ENCODE measurements around the gene RAB40C. TPM values are rescaled to one million over a fixed set of nuclear protein-coding genes. Genes with fewer than 3 reads are reported as not detected.

The RAB40C gene, protein sequence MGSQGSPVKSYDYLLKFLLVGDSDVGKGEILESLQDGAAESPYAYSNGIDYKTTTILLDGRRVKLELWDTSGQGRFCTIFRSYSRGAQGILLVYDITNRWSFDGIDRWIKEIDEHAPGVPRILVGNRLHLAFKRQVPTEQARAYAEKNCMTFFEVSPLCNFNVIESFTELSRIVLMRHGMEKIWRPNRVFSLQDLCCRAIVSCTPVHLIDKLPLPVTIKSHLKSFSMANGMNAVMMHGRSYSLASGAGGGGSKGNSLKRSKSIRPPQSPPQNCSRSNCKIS
- total RNA-seq (2022; extraction: Qiagen RNA extraction; ENCODE audit: low read depth) = 10.7 to 19.4 TPM (median 17.7 TPM) in 5 replicates

GRCh38 chr16:589658-590187 is at the start of gene RAB40C:
RAB40C (plus strand) TSS chr16:590066; CDS start chr16:590292, 226 bp downstream.

DNA sequence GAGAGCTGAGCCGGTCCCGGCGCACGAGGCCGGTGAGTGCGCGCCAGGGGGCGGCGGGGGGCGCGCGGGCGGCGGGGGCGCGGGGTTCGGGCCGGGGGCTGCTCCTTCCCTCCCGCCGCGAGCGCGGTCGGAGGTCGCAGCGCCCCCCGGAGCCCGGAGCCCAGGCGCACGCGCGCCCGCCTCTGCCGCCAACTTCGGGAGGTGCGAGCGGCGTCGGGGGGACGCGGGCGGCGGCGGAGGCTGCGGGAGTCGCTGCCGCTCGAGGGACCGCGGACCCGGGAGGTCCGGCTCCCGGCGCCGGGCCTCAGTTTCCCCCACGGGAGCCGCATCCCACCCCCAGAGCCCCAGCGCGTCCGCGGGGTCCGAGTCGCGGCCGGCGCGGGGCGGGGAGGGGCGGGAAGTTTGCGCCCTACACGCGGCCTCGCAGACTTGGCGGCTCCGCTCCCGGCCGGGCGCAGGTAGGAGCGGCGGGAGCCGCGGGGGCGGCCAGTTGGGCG is 29.6 kb upstream of the RAB40C start, which contains the start of gene PRR35:
Gene PRR35 (plus strand): TSS at position 191 of the 497 bp plus-strand sequence. CDS start 2,901 bp downstream, outside the sequence.

GRCh38 chr16:566475-567372 is 23.1 kb upstream of the RAB40C start, which contains the start of gene NHLRC4:
NHLRC4 (plus strand) TSS chr16:567005; CDS start chr16:568048, 1,043 bp downstream.

GRCh38 chr16:569445-570254 is 20.2 kb upstream of the RAB40C start, which contains the start of gene PIGQ:
PIGQ (plus strand) TSS chr16:569968; CDS start chr16:574075, 4,107 bp downstream.

DNA sequence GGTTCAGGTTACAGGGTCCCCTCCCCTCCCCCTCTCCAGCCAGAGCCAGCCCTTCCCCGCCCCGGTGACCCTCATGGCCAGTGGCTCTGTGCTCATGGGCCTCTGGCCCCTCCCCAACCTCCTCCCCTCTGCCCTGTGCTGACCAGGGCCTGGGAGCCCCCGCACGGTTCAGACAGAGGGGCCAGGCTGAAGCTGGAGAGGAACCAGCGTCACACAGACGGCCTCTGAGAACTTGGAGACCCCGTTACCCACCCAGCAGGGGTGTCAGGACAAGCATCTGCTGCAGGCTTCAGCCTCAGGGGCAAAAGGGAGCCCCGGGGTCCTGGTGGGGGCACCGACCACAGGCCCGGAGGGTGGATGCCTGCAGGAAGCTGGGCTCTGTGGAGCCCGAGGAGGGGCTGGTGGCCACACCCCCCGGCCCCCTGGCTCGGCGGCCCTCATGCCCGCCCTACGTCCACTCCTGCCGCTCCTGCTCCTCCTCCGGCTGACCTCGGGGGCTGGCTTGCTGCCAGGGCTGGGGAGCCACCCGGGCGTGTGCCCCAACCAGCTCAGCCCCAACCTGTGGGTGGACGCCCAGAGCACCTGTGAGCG is 41.0 kb downstream of the RAB40C start, which contains the start of gene WFIKKN1:
Gene WFIKKN1 (plus strand): TSS at position 171 of the 591 bp plus-strand sequence. CDS start 269 bp downstream, at position 440.

GRCh38 chr16:636206-637080 is 46.6 kb downstream of the RAB40C start, which contains the start of gene METTL26:
METTL26 (minus strand) TSS chr16:636305; CDS start chr16:636290, 15 bp downstream.

GRCh38 chr16:641326-642188 is 51.7 kb downstream of the RAB40C start, which contains the start of gene MCRIP2:
MCRIP2 (plus strand) TSS chr16:641828; CDS start chr16:641992, 164 bp downstream.

DNA sequence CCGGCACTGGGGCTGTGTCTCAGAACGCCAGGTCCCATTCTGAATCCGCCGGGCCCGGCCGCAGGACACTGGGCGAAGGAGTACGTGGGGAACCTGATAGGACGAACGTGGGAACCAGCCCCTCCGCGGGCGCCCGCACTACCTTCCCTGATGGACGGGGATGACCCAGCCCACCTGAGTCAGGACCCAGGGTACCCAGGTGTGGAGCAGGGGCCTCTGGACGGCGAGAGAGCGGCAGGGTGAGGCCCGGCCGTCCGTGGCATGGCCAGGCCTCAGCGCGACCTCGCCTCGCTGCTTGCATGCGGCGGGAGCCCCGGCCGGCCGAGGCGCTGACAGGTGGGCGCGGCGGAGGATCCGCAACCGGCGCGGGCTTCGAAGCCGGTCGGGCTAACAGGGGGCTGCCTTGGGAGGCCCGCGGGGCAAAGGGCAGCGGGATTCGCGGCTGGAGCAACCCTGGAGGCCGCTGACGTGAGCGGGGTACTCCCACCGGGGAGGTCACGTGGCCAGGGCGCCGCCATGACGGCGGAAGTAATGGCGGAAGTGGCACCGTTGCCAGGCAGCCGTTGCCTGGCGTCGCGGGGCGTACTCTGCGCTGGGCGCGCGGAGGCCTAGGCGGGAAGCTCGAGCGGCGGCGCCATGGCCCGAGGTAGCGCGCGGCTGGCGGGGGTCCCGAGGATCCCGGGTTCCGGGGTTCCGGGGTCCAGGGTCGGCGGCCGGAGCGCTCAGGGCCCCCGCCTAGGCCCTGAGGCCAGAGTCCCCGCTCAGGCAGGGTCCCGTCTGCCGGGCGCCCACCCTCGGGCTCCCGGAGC is 59.1 kb downstream of the RAB40C start, which contains the start of gene WDR90:
Gene WDR90 (plus strand): TSS at position 585 of the 809 bp plus-strand sequence. CDS start 52 bp downstream, at position 637.

DNA sequence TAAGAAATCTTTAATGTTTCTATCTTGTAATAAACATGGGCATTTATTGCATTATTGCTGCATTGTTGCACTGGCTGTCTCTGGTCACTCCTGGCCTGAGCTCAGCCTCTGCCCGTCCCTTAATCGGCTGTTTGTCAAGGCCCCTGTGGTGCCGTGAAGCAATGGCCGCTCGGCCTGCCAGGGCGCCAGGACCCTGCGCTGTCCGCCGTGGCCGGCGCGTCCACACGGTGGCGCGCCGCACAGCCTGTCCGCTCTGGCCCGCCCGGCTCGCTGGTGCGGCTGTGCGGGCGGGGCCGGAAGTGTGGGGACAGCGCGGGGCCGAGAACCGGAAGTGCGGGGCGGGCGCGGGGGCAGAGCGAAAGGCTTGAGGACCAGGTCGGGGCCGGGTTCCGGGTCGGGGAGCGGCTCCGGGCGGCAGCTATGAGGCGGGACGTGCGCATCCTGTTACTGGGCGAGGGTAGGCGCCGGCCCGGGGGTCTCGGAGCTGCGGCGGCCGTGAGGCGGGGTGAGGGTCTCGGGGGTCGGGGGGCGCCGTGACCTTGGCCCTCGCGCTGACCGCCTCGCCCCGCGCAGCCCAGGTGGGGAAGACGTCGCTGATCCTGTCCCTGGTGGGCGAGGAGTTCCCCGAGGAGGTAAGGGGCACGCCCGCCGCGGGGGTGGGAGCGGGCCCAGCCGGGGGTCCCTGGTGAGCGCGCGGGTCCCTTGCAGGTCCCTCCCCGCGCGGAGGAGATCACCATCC is 78.1 kb downstream of the RAB40C start, which contains the start of gene RHOT2:
Gene RHOT2 (plus strand): TSS at position 353 of the 739 bp plus-strand sequence. CDS start 68 bp downstream, at position 421.

DNA sequence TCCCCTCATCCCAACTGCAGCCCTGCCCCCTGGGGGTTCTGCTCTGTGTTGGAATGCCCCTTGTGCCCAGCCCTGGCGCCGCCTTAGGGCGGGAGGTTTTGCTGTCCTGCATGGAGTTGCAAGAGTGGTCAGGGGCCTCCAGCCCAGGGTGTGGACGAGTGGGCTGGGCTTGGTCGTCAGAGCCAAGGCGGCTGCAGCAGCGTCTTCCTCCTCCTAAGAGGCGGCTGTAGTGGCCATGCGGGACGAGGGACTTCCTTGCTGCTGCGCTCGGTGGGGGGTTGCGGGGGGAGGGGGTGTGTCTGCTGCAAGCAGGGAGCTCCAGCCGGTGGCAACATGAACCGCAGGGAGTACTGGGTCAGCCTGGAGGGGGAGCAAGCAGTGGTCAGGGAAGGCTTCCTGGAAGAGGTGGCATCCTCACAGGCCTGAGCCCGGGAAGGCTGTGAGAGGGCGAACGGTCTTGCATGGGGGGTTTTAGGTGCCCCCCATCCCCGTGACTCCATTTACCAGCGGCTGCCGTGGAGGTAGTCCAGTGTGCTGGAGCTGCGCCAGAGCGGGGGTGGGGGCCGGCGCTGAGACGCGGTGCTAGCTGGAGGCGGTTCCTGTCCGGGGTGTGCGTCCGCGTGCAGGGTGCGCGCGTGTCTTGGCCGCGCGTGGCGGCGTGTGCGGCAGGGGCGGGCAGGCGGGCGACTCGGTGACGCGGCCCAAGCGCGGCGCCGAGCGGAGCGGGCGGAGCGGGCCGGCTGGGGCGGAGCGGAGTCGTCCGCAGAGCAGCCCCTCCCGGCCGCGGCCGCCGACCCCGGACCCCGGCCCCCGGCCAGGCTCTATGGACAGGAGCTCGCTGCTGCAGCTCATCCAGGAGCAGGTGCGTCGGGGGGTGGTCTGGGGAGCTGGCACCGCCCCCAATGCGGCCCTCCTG is 85.4 kb downstream of the RAB40C start, which contains the start of gene RHBDL1:
Gene RHBDL1 (plus strand): TSS at position 704 of the 916 bp plus-strand sequence. CDS start 120 bp downstream, at position 824.

Other genes starting within 250 kb of the RAB40C start
- gene AXIN1, start 237.3 kb upstream of the RAB40C start, total RNA-seq (2022; extraction: Qiagen RNA extraction; ENCODE audit: low read depth) = 30.0 to 37.7 TPM (median 35.5 TPM) in 5 replicates
- 119 to 135 TPM (median 129 TPM) in 5 replicates for gene MRPL28, start 219.5 kb upstream of the RAB40C start, total RNA-seq (2022; extraction: Qiagen RNA extraction; ENCODE audit: low read depth)
- gene PGAP6, start 208.1 kb upstream of the RAB40C start, total RNA-seq (2022; extraction: Qiagen RNA extraction; ENCODE audit: low read depth) = 27.5 to 40.7 TPM (median 35.0 TPM) in 5 replicates
- 286 to 471 TPM (median 425 TPM) in 5 replicates for gene NME4, start 192.9 kb upstream of the RAB40C start, total RNA-seq (2022; extraction: Qiagen RNA extraction; ENCODE audit: low read depth)
- gene DECR2, start 188.2 kb upstream of the RAB40C start, total RNA-seq (2022; extraction: Qiagen RNA extraction; ENCODE audit: low read depth) = 18.8 to 30.2 TPM (median 25.3 TPM) in 5 replicates
- 16.4 to 22.4 TPM (median 18.8 TPM) in 5 replicates for gene RAB11FIP3, start 164.4 kb upstream of the RAB40C start, total RNA-seq (2022; extraction: Qiagen RNA extraction; ENCODE audit: low read depth)
- gene CAPN15, start 62.4 kb upstream of the RAB40C start, total RNA-seq (2022; extraction: Qiagen RNA extraction; ENCODE audit: low read depth) = 41.1 to 84.0 TPM (median 73.2 TPM) in 5 replicates
- 0.06 to 0.18 TPM (median 0.13 TPM) in 5 replicates for gene PRR35, start 29.7 kb upstream of the RAB40C start, total RNA-seq (2022; extraction: Qiagen RNA extraction; ENCODE audit: low read depth)
- gene NHLRC4, start 23.1 kb upstream of the RAB40C start, total RNA-seq (2022; extraction: Qiagen RNA extraction; ENCODE audit: low read depth) = 0.11 to 0.39 TPM (median 0.21 TPM) in 5 replicates
- 25.3 to 44.0 TPM (median 34.0 TPM) in 5 replicates for gene PIGQ, start 20.1 kb upstream of the RAB40C start, total RNA-seq (2022; extraction: Qiagen RNA extraction; ENCODE audit: low read depth)
- gene WFIKKN1, start 40.9 kb downstream of the RAB40C start, total RNA-seq (2022; extraction: Qiagen RNA extraction; ENCODE audit: low read depth) = 0.10 to 0.23 TPM (median 0.13 TPM) in 5 replicates
- gene METTL26, start 46.2 kb downstream of the RAB40C start, total RNA-seq (2022; extraction: Qiagen RNA extraction; ENCODE audit: low read depth) = 85.3 to 150 TPM (median 144 TPM) in 5 replicates
- gene MCRIP2, start 51.8 kb downstream of the RAB40C start, total RNA-seq (2022; extraction: Qiagen RNA extraction; ENCODE audit: low read depth) = 21.2 to 49.7 TPM (median 47.2 TPM) in 5 replicates
- 16.6 to 34.6 TPM (median 27.1 TPM) in 5 replicates for gene WDR90, start 59.3 kb downstream of the RAB40C start, total RNA-seq (2022; extraction: Qiagen RNA extraction; ENCODE audit: low read depth)
- 59.7 to 96.5 TPM (median 84.1 TPM) in 5 replicates for gene RHOT2, start 78.1 kb downstream of the RAB40C start, total RNA-seq (2022; extraction: Qiagen RNA extraction; ENCODE audit: low read depth)
- 0.67 to 1.7 TPM (median 1.4 TPM) in 5 replicates for gene RHBDL1, start 85.6 kb downstream of the RAB40C start, total RNA-seq (2022; extraction: Qiagen RNA extraction; ENCODE audit: low read depth)
- gene STUB1, start 90.3 kb downstream of the RAB40C start, total RNA-seq (2022; extraction: Qiagen RNA extraction; ENCODE audit: low read depth) = 83.4 to 138 TPM (median 123 TPM) in 5 replicates
- gene JMJD8, start 94.3 kb downstream of the RAB40C start, total RNA-seq (2022; extraction: Qiagen RNA extraction; ENCODE audit: low read depth) = 63.7 to 86.1 TPM (median 79.3 TPM) in 5 replicates
- 3.9 to 6.4 TPM (median 5.5 TPM) in 5 replicates for gene WDR24, start 100.3 kb downstream of the RAB40C start, total RNA-seq (2022; extraction: Qiagen RNA extraction; ENCODE audit: low read depth)
- 1.7 to 3.4 TPM (median 2.9 TPM) in 5 replicates for gene FBXL16, start 115.7 kb downstream of the RAB40C start, total RNA-seq (2022; extraction: Qiagen RNA extraction; ENCODE audit: low read depth)
- gene METRN, start 125.1 kb downstream of the RAB40C start, total RNA-seq (2022; extraction: Qiagen RNA extraction; ENCODE audit: low read depth) = 63.5 to 222 TPM (median 177 TPM) in 5 replicates
- gene ANTKMT, start 131.1 kb downstream of the RAB40C start, total RNA-seq (2022; extraction: Qiagen RNA extraction; ENCODE audit: low read depth) = 33.9 to 70.7 TPM (median 53.2 TPM) in 5 replicates
- 3.1 to 6.6 TPM (median 5.5 TPM) in 5 replicates for gene CCDC78, start 136.4 kb downstream of the RAB40C start, total RNA-seq (2022; extraction: Qiagen RNA extraction; ENCODE audit: low read depth)
- gene HAGHL, start 137.0 kb downstream of the RAB40C start, total RNA-seq (2022; extraction: Qiagen RNA extraction; ENCODE audit: low read depth) = 12.8 to 21.7 TPM (median 16.8 TPM) in 5 replicates
- gene CIAO3, start 150.9 kb downstream of the RAB40C start, total RNA-seq (2022; extraction: Qiagen RNA extraction; ENCODE audit: low read depth) = 15.1 to 23.9 TPM (median 21.0 TPM) in 5 replicates
- 1.7 to 3.1 TPM (median 2.4 TPM) in 5 replicates for gene MSLN, start 170.7 kb downstream of the RAB40C start, total RNA-seq (2022; extraction: Qiagen RNA extraction; ENCODE audit: low read depth)
- gene RPUSD1, start 198.3 kb downstream of the RAB40C start, total RNA-seq (2022; extraction: Qiagen RNA extraction; ENCODE audit: low read depth) = 33.4 to 55.9 TPM (median 54.0 TPM) in 5 replicates
- 13.7 to 28.0 TPM (median 26.4 TPM) in 5 replicates for gene CHTF18, start 198.6 kb downstream of the RAB40C start, total RNA-seq (2022; extraction: Qiagen RNA extraction; ENCODE audit: low read depth)
- not detected in 5 replicates for gene GNG13, start 210.7 kb downstream of the RAB40C start, total RNA-seq (2022; extraction: Qiagen RNA extraction; ENCODE audit: low read depth)

Measured in A549 treated with RU486 at 1 μM for 4 hours (cell line).